NCI-H226 (cell line): Measurements from ENCODE around the gene CSNK2A2.

ENCODE experiments used
- DNase-seq: peaks from one replicate; pipeline ENCODE4 v3.0.0-alpha.2; 2015

CSNK2A2 gene

GRCh38 chr16:58197314-58198012 lies 443 bp downstream of the CSNK2A2 start:
- DNase-seq, result no peak

- DNase-seq, result no peak
Observed at GRCh38 chr16:58196898-58197313, 1.0 kb downstream of the CSNK2A2 start.

DNA sequence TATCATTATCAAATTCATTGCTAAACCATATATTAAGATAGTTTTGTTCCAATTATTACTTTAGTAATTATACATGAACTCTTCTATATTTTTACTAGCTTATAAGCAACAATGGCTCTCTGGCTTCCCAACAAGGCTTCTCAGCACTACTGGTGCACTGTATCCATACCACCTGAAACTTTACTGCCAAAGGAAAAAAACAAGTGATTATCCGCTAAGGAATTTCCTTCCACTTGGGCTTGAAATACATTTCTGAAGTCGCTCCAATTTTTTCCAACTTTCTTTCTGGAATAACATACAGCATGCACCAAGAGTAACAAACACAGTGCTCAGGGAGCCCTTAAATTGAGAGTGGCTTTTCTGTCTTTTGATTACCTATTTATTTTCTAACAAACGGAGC lies 2.1 kb downstream of the CSNK2A2 start:
- no peak for DNase-seq

GRCh38 chr16:58195344-58195743 lies 2.6 kb downstream of the CSNK2A2 start:
- DNase-seq, result no peak

DNA sequence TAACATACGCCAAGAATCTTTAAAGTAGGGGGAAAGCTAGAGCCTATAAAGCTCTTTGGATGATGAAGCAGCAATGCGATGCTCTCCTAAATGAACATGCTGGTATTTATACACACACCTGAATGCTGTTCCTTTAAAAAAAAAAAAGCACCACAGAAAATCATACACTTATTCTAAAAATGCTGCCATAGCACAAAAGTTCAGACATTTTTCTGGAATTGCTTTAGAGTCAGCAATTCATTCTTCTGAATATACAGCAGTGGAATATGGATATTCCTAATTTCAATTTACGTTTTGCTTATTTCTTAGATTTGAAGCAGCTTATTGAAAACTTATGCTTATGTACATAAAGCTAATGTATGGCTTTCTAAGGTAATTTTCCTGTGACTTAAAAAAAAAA lies 3.1 kb downstream of the CSNK2A2 start:
- DNase-seq, result no peak

- DNase-seq, result no peak
Observed at GRCh38 chr16:58187665-58188421, 10.1 kb downstream of the CSNK2A2 start.

DNA sequence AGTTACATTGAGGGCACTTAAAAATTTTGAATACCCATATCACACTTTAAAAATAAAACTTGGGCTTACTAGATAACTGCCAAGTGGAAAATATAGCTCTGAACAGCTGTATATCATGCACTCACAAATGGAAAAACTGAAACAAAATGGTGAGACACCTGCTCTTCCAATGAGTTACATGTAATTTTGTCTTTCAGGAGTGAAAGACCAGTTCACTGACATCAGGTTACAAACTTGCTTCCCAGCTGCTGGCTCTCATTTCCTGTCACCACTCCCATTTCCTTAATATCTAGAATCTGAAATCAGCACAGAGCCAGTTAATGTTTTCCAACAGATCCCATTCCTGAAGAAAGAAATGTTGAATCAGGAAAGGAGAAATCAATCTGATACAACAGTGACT lies 10.8 kb downstream of the CSNK2A2 start:
- no peak for DNase-seq

DNA sequence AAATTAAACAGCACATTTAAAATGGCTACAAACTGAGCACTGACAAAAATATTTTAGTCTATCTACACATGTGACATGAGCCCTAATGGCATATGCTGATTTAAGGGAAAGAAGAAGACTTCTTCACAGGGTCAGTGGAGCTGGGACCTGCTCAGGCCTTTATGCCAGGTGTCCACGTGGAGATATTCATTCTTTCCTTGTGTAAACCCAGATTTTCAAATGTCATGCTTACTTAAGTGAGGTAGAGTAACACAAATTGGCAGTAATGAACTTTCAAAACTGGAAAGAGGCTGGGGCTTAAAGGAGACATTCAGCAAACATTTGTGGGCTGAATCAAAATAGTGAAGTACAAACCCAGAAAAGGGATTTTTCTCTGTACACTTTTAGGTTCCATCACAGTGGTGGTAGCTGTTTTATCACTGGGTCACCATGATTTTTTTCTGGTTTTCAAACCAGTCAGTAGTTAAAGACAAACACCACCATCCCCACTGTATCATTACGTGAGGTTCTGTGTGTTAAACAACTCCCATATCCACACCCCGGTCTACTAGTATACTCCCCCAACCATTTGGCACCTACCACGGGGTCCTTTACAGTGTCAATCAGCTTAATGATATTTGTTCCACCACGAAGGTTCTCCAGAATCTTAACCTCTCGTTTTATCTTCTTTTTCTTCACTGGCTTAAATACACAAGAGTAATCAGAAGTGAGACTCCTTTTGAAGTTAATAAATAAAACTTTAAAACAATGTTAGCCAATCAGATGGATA lies 11.5 kb downstream of the CSNK2A2 start:
- DNase-seq, result no peak

DNA sequence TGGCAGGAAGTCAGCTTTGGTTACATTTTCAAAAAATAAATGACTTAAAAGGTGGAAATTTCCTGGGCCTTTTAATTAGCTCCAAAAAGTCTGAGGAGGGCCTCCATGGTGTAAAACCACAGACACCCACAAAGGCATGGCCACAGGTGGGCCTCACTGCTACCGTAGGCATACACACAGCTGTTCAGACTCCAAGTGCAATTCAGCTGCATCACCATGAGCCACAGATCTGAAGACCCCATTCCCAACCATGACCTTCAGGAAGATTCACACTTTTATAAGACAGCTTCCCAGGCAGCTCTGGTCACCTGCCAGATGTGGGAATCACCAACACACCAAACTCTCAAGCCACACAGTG lies 20.6 kb downstream of the CSNK2A2 start:
- no peak for DNase-seq

DNA sequence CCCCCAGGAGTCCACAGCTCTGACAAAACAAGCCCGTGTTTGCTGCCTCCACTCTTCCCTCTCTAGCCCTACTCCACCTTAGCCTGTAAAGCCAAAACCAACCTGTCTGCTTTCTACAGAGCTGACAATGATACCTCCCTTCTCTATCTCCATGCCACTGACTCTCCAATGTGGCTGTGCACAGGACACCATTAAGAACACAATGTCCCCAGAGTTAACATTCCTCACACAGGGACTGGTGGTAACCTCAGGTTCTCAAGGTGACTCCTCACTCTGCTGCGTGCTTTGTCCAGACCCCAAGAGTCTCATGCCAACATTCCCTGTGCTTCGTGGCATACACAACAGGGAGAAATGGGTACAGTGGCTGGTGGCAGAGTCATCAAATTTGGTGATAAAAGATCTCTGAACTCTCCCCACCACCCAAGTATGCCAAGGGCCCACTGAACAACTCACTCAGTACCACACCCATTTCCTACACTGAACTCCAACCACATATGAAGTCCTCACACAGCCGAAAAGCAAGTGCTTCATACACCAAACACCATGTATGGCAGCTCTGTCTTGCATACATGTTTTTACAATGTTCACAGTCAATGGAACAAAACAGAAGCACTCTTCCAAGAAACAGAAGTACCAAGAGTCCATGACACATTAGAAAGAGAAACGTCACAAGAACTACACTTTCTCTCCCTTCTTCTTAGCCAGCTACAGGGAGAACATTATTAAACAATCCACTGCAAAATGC lies 21.1 kb downstream of the CSNK2A2 start:
- DNase-seq, result no peak

DNA sequence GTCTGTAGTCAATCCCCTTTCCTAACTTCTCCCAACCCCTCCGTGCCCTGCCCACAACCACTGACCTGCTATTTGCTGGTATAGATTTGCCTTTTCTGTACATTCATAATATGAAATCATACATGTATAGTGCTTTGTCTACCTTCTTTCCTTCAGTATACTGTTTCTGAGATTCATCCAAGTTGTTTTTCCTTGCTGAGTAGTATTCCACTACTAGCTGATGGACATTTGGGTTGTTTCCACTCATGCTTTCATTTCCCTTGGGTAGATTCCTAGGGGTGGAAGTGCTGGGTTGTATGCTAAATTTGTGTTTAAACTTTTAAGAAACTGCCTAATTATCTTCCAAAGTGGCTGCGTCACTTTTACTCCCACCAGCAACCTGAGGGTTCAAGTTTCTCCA lies 27.7 kb downstream of the CSNK2A2 start:
- no peak for DNase-seq

DNA sequence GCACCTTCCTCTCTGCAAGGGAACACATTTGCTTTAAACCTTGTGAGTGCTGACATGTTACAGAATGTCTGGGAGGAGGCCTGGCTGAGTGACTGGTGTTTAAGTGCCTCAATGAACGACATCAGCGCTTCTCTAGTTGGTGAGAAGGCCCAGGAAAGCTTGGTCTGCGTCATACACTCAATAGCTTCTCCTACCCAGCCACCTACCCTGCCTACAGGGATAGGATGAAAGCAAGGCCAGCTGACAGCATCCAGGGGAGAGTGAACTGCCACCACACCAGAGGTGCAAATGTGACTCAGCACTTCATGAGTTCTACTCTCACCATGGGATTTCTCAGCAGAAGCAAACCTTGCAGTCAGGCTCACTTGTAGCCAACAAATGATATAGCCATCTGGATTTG lies 37.1 kb downstream of the CSNK2A2 start:
- DNase-seq, result no peak

DNA sequence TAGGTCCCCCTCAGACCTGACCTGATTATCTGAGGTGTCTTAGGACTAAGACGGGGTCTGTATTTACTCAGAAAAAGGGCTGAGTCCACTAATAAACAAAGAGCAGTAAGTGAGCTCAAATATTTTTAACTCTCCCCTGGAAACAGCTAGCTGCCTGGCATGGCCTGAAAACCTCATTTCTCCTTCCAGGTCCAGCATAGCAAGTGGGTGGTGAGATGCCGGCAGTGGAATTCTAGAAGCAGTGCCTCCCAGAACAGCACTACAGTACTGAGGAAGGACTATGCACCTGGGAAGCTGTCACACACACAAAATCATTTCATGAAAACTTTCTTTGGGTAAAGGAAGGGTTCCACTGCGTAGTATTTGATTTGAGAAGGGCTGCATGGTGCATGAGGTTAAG lies 39.2 kb downstream of the CSNK2A2 start:
- no peak for DNase-seq

GRCh38 chr16:58157951-58158540 lies 39.9 kb downstream of the CSNK2A2 start:
- DNase-seq, result no peak

- no peak for DNase-seq
Observed at GRCh38 chr16:58157239-58157638, 40.7 kb downstream of the CSNK2A2 start.

DNA sequence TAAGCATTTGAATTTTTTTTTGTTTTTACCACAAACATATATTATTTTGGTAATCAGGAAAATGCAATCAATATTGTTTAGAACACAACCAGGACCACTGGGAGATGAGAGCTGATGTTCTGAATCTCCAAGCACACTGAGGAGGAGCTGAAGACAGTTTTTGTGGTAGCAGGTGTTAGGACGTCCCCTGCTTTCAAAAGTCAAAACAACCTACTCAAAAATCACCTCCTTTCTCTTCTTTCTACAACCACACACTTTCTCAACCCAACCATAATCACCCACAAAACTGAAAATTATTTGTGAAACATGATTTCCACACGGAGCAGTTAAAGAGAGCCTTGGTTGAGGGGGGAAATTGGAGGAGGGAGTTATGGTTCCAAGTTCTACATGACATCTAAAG lies 42.1 kb downstream of the CSNK2A2 start:
- DNase-seq, result no peak

GRCh38 chr16:58154345-58154744 lies 43.6 kb downstream of the CSNK2A2 start:
- no peak for DNase-seq

DNA sequence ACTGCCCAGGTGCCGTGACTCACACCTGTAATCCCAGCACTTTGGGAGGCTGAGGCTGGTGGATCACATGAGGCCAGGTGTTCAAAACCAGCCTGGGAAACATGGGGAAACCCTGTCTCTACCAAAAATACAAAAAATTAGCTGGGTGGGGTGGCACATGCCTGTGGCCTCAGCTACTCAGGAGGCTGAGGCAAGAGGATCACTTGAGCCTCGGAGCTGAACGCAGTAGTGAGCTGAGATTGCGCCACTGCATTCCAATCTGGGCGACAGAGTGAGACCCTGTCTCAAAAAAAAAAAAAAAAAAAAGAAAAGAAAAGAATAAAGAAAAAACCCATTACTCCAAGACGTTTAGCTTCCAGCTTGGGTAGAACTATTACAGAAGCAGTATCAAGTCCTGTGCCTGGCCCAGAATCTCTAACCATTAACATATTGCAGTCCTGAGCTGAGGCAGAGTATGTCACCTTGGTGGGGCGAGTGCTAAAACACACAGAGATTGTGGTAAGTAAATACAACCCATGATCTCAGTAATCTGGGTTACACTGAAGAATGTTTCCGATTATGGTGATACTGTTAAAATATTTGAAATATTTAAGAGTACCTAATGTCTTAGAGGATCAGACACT lies 45.5 kb downstream of the CSNK2A2 start:
- DNase-seq, result no peak

DNA sequence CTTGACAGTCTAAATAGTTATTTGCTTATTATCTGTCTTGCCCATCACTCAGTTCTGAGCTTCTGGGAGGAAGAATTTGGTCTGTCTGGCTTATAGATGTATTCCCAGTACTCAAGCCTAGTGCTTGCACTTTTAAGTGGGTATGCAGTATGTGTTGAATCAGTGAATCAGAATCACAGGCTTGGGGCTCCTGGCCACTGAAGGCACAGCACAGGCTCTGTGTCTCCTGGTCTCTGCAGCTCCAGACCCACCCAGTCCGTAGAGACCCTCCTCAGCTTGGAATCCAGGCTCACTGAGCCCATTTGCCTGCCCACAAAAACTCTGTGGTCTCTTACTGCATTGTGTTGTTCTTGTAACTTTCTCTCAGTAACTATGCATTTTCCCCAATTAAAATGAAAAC lies 49.4 kb downstream of the CSNK2A2 start:
- DNase-seq, result no peak

DNA sequence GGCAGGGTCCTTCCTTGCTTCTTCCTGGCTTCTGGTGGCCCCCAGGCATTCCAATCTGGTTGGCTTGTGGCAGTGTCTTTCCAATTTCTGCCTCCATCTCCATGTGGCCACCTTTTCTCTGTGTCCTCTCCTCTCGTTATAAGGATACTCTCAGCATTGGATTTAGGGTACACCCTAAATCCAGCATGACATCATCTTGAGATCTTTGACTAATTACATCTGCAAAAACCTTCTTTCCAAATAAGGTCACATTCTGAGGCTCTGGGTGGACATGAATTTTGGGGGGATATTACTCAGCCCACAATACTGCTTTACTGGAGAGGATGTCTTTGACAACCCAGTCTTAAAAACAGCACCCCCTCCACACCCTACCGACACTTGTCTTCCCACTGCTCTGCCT lies 49.8 kb downstream of the CSNK2A2 start:
- no peak for DNase-seq

DNA sequence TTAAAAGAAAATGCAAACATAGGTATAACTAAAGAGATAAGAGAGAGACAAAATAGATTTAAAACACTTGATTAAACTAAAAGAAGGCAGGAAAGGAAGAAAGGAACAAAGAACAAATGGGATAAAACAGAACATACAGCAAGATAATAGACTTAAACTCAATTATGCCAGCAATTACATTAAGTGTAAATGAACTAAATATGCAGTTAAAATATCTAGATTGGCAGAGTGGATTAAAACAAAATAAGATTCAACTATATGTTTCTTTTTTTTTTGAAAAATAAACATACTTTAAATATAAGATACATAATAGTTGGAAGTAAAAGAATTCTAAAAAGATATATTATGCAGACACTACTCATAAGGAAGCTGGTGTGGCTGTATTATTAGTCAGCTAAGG lies 59.1 kb downstream of the CSNK2A2 start:
- DNase-seq, result no peak

DNA sequence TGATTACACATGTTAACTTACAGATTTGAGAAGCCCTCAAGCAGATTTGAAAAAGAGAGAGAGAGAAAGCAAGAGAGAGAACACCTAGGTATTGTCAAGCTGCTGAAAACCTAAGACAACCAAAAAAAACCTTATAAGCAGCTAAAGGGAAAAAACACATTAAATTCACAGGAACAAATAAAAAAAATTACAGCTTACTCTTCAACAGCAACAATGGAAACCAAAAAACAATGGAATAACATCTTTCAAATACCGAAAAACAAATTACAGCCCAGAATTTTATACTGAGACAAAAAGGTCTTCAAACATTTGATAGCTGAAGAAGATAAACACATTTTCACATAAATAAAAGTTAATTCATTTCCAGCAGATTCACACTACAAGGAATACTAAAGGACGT lies 60.3 kb downstream of the CSNK2A2 start:
- DNase-seq, result no peak
